Common myeloid progenitor, CD34-positive (primary cell): ENCODE data around the gene GRK4.
"Not testable (repeated sequence)": the region's sequence is repeated elsewhere in the genome, so short reads cannot be mapped to it uniquely, and the experiment has no call there.

Experiments used
- CTCF ChIA-PET: fragments of 350-600 bp; sonication (Branson Sonifier 250); formaldehyde crosslinking; loops from one replicate; lab custom pipeline; 2021; ENCODE audit warnings: antibody characterized with exemption; lab: Charles Lee
- POLR2A ChIA-PET: fragments of 350-600 bp; sonication (Branson Sonifier 250); formaldehyde crosslinking; loops from one replicate; lab custom pipeline; 2021; ENCODE audit warnings: antibody characterized with exemption; lab: Charles Lee
- DNase-seq, 3 donors: peaks; one replicate each; pipeline versions ENCODE4 v3.0.0 to v3.0.0-alpha.2; 2013
- H3K27ac ChIP-seq, 2 experiments: 1 replicate in 1 of 2; 2 replicates in 1 of 2; pipeline ENCODE4 v1.7.0; 2013; ENCODE audit warnings: inconsistent platforms in 2 of 2, low read length in 2 of 2, mild to moderate bottlenecking in 2 of 2, low read depth in 1 of 2, moderate library complexity in 1 of 2; ENCODE audit not compliant: severe bottlenecking in 2 of 2, insufficient read depth in 1 of 2, poor library complexity in 1 of 2
- H3K27me3 ChIP-seq, 5 experiments: replicated peaks in 2 of 5; 1 replicate in 3 of 5; 2 replicates in 2 of 5; pipeline versions ENCODE4 v1.6.1 to v1.7.0; 2013; ENCODE audit warnings: low read length in 4 of 5, mild to moderate bottlenecking in 2 of 5, moderate library complexity in 2 of 5, inconsistent platforms in 1 of 5; ENCODE audit not compliant: insufficient read depth in 5 of 5, control insufficient read depth in 4 of 5
- H3K36me3 ChIP-seq, 4 experiments: 1 replicate in 2 of 4; 2 replicates in 2 of 4; pipeline versions ENCODE4 v1.6.1 to v1.7.0; 2013; ENCODE audit warnings: low read length in 3 of 4, control low read depth in 1 of 4, mild to moderate bottlenecking in 1 of 4; ENCODE audit not compliant: control insufficient read depth in 4 of 4, insufficient read depth in 4 of 4
- H3K4me1 ChIP-seq, 4 experiments: 1 replicate in 3 of 4; 2 replicates in 1 of 4; pipeline versions ENCODE4 v1.6.1 to v1.7.1; 2013; ENCODE audit warnings: low read length in 3 of 4, mild to moderate bottlenecking in 3 of 4, control low read depth in 1 of 4, inconsistent platforms in 1 of 4, moderate library complexity in 1 of 4; ENCODE audit not compliant: control insufficient read depth in 4 of 4, insufficient read depth in 4 of 4; ENCODE audit errors: control extremely low read depth in 1 of 4
- H3K4me3 ChIP-seq, 7 experiments: 1 replicate in 4 of 7; 2 replicates in 3 of 7; pipeline versions ENCODE4 v1.5.1 to v1.7.0; 2013; ENCODE audit warnings: mild to moderate bottlenecking in 7 of 7, low read length in 6 of 7, moderate library complexity in 6 of 7, inconsistent platforms in 2 of 7, low read depth in 2 of 7, control low read depth in 1 of 7; ENCODE audit not compliant: insufficient read depth in 4 of 7, control insufficient read depth in 1 of 7; ENCODE audit errors: extremely low read depth in 1 of 7
- H3K9me3 ChIP-seq, 5 experiments: 1 replicate in 4 of 5; 2 replicates in 1 of 5; pipeline versions ENCODE4 v1.6.1 to v1.7.1; 2013; ENCODE audit warnings: low read length in 4 of 5, mild to moderate bottlenecking in 2 of 5, inconsistent platforms in 1 of 5, low read depth in 1 of 5, moderate library complexity in 1 of 5; ENCODE audit not compliant: control insufficient read depth in 4 of 5, insufficient read depth in 2 of 5; ENCODE audit errors: control extremely low read depth in 1 of 5
- WGBS: methylation state at CpG from one replicate; pipeline ENCODE4 v1.1.5; 2013; ENCODE audit not compliant: insufficient coverage; 5-methylcytosine and 5-hydroxymethylcytosine counted together

GRK4 gene

GRCh38 chr4:2934813-2935761 lies 28.3 kb upstream of the GRK4 start:
- POLR2A ChIA-PET: interaction anchor here (0.5 kb wide), 1 partner anchor 217 kb away, joined by 4 read pairs; no protein-coding TSS in a partner anchor

GRCh38 chr4:2935762-2936743 lies 27.3 kb upstream of the GRK4 start:
- no peak for DNase-seq
- H3K4me1 ChIP-seq: peaks cover 6 to 46% (median 41%) of the 10 kb centered on the region in 4 experiments
- ChIA-PET POLR2A (interaction anchor here (0.5 kb wide), 1 partner anchor 218 kb away, joined by 4 read pairs; no protein-coding TSS in a partner anchor), CTCF (interaction anchor here (0.6 to 3.3 kb wide), 8 partner anchors 8 to 175 kb away, joined by 3 to 23 read pairs (median 4); no protein-coding TSS in a partner anchor)
- H3K36me3 ChIP-seq: peaks cover 4 to 57% (median 40%) of the 10 kb centered on the region in 4 experiments
- H3K27me3 ChIP-seq: no peaks in the 10 kb centered on the region
- no peaks in the 10 kb centered on the region for H3K9me3 ChIP-seq
- peak overlapping the region in 1 of 2 experiments; percentile 79 for H3K27ac ChIP-seq
- 92% methylated on average over 19 of the region's 20 CpGs for WGBS
- H3K4me3 ChIP-seq: peak overlapping the region in 6 of 7 experiments; percentile 80 to 95 (median 90)

More at GRCh38 chr4:2934813-2935761, 28.3 kb upstream of the GRK4 start:
- Histone ChIP-seq H3K36me3 (peaks cover 4 to 57% (median 40%) of the 10 kb centered on the region in 4 experiments), H3K9me3 (no peaks in the 10 kb centered on the region), H3K4me1 (peaks cover 6 to 47% (median 41%) of the 10 kb centered on the region in 4 experiments), H3K4me3 (peak overlapping the region; percentile 80 to 95 (median 88)), H3K27ac (peak overlapping the region; percentile 66 to 79), H3K27me3 (no peaks in the 10 kb centered on the region)
- DNase-seq: peak; percentile 91 to 95 (median 93)
- CTCF ChIA-PET: interaction anchor here (0.6 to 3.3 kb wide), 8 partner anchors 9 to 174 kb away, joined by 3 to 23 read pairs (median 4); partner anchors contain the start of gene GRK4
- under 1% methylated on average over 57 of the region's 70 CpGs for WGBS

- Histone ChIP-seq H3K27me3 (no peaks in the 10 kb centered on the region), H3K4me1 (peaks cover 6 to 39% (median 36%) of the 10 kb centered on the region in 4 experiments), H3K36me3 (peaks cover 4 to 57% (median 44%) of the 10 kb centered on the region in 4 experiments), H3K4me3 (no peak overlapping the region), H3K27ac (peak overlapping the region in 1 of 2 experiments; percentile 12), H3K9me3 (no peaks in the 10 kb centered on the region)
- WGBS: 95% methylated on average over 5 of the region's 6 CpGs
- DNase-seq: no peak
- POLR2A ChIA-PET: no interaction called here
- CTCF ChIA-PET: interaction anchor here (1.0 to 3.3 kb wide), 3 partner anchors 16 to 20 kb away, joined by 3 to 23 read pairs (median 10); no protein-coding TSS in a partner anchor
Observed at GRCh38 chr4:2936773-2937145, 26.6 kb upstream of the GRK4 start.

- ChIA-PET POLR2A (no interaction called here), CTCF (interaction anchor here (1.0 to 3.3 kb wide), 4 partner anchors 10 to 21 kb away, joined by 3 to 23 read pairs (median 4); no protein-coding TSS in a partner anchor)
- Histone ChIP-seq H3K36me3 (peaks cover 4 to 59% (median 47%) of the 10 kb centered on the region in 4 experiments), H3K9me3 (no peaks in the 10 kb centered on the region), H3K27ac (peak overlapping the region in 1 of 2 experiments; percentile 12), H3K4me3 (no peak overlapping the region), H3K27me3 (no peaks in the 10 kb centered on the region), H3K4me1 (peaks cover 6 to 34% (median 30%) of the 10 kb centered on the region in 4 experiments)
- no peak for DNase-seq
- 97% methylated on average over 22 of the region's 23 CpGs for WGBS
Observed at GRCh38 chr4:2937146-2937857, 26.1 kb upstream of the GRK4 start.

- Histone ChIP-seq H3K4me3 (no peak overlapping the region), H3K9me3 (no peaks in the 10 kb centered on the region), H3K36me3 (peaks cover 4 to 65% (median 54%) of the 10 kb centered on the region in 4 experiments), H3K27ac (no peak overlapping the region), H3K4me1 (peaks cover 6 to 27% (median 23%) of the 10 kb centered on the region in 4 experiments), H3K27me3 (no peaks in the 10 kb centered on the region)
- ChIA-PET POLR2A (no interaction called here), CTCF (interaction anchor here (1.1 to 3.3 kb wide), 3 partner anchors 9 to 18 kb away, joined by 4 to 23 read pairs (median 5); no protein-coding TSS in a partner anchor)
- DNase-seq: no peak
- WGBS: 100% methylated on average over 6 of the region's 12 CpGs
Observed at GRCh38 chr4:2937986-2938385, 25.4 kb upstream of the GRK4 start.

GRCh38 chr4:2938411-2938810 lies 25.0 kb upstream of the GRK4 start:
- peaks cover 6 to 23% (median 19%) of the 10 kb centered on the region in 4 experiments for H3K4me1 ChIP-seq
- POLR2A ChIA-PET, DNase-seq, H3K27ac ChIP-seq, H3K9me3 ChIP-seq, H3K27me3 ChIP-seq, H3K4me3 ChIP-seq: not testable (repeated sequence)
- CTCF ChIA-PET: interaction anchor here (1.1 to 1.5 kb wide), 2 partner anchors 8 to 18 kb away, joined by 4 to 5 read pairs; no protein-coding TSS in a partner anchor
- WGBS: 98% methylated on average over 6 of the region's 10 CpGs
- peaks cover 4 to 70% (median 56%) of the 10 kb centered on the region in 4 experiments for H3K36me3 ChIP-seq
